ENCODE data around the gene SYNDIG1. TPM values are rescaled to one million over a fixed set of nuclear protein-coding genes. Genes with fewer than 3 reads are reported as not detected.

The SYNDIG1 gene
- total RNA-seq, 1 donor from 2014 or later = 5.6 TPM

- Mint-ChIP-seq H3K27ac (ENCODE audit: unreplicated experiment) (no peak overlapping the region), H3K9me3 (ENCODE audit: low read depth) (peaks cover 4% of the 10 kb centered on the region), H3K36me3 (ENCODE audit: low read depth) (peaks cover 3% of the 10 kb centered on the region), H3K4me1 (ENCODE audit: low read depth) (no peaks in the 10 kb centered on the region), H3K27me3 (ENCODE audit: low read depth) (no peaks in the 10 kb centered on the region), H3K4me3 (ENCODE audit: unreplicated experiment) (no peak overlapping the region)
- TF ChIP-seq, protein P1, sequence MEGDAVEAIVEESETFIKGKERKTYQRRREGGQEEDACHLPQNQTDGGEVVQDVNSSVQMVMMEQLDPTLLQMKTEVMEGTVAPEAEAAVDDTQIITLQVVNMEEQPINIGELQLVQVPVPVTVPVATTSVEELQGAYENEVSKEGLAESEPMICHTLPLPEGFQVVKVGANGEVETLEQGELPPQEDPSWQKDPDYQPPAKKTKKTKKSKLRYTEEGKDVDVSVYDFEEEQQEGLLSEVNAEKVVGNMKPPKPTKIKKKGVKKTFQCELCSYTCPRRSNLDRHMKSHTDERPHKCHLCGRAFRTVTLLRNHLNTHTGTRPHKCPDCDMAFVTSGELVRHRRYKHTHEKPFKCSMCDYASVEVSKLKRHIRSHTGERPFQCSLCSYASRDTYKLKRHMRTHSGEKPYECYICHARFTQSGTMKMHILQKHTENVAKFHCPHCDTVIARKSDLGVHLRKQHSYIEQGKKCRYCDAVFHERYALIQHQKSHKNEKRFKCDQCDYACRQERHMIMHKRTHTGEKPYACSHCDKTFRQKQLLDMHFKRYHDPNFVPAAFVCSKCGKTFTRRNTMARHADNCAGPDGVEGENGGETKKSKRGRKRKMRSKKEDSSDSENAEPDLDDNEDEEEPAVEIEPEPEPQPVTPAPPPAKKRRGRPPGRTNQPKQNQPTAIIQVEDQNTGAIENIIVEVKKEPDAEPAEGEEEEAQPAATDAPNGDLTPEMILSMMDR (IDR thresholded peaks at IDR 0.05) = no peak
- DNase-seq (ENCODE audit: low spot score) = no peak
These were observed 78.5 kb downstream of the SYNDIG1 start for GRCh38 chr20:24547967-24548366.

- Mint-ChIP-seq H3K4me1 (ENCODE audit: low read depth) (peaks cover 3% of the 10 kb centered on the region), H3K27me3 (ENCODE audit: low read depth) (peaks cover 3% of the 10 kb centered on the region), H3K27ac (ENCODE audit: unreplicated experiment) (no peak overlapping the region), H3K9me3 (ENCODE audit: low read depth) (peaks cover 22% of the 10 kb centered on the region), H3K4me3 (ENCODE audit: unreplicated experiment) (no peak overlapping the region), H3K36me3 (ENCODE audit: low read depth) (peaks cover 4% of the 10 kb centered on the region)
- TF ChIP-seq, protein P1 (IDR thresholded peaks at IDR 0.05) = no peak
- no peak for DNase-seq (ENCODE audit: low spot score)
These were observed 89.8 kb downstream of the SYNDIG1 start for GRCh38 chr20:24559114-24559732.

DNA sequence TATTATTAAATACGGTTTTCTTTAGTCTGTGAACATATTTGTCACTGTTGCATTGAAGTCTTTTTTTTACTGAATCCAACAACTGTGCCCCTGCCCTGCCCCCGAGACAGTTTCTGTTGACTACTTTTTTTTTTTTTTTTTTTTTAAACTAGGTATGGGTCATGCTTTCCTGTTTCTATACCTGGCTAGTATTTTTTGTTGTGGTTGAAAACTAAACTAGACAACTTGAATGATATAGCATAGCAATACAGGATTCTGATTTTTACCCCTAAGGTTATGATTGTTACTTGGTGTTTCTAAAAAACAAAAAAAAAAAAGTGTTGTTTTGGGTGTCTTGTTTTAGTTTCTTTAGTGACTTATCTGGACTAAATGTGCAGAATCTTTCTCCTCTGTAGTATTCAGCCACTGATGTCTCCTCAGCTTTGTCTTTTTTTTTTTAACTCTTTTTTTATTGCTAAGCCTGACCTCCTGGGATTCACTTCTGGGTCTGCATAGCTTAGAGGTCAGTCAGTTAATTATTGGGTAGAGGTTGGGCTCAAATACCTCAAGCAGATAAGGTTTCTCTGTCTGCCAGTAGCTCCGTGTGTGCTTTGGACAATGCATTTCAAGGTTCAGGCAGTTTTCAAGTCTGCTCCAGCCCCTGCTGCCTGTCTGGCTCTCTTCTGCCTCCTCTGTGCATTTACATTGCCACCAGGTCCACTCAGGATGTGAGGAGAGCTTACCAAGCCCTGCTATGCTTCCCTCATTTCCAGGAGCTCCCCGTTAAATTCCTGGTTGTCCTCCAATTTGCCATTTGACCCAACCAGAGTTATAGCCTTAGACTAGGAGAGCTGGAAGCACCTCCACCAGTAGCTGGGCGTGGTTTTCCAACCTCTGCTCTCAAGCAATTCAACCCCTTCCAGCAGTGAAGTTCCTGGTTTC lies 91.4 kb downstream of the SYNDIG1 start:
- DNase-seq (ENCODE audit: low spot score) = no peak
- H3K4me3 Mint-ChIP-seq (ENCODE audit: unreplicated experiment) = no peak overlapping the region
- H3K9me3 Mint-ChIP-seq (ENCODE audit: low read depth) = peaks cover 25% of the 10 kb centered on the region
- TF ChIP-seq, protein P1 (IDR thresholded peaks at IDR 0.05) = no peak
- H3K27ac Mint-ChIP-seq (ENCODE audit: unreplicated experiment) = peak overlapping the region; percentile 41
- peaks cover 3% of the 10 kb centered on the region for H3K27me3 Mint-ChIP-seq (ENCODE audit: low read depth)
- H3K36me3 Mint-ChIP-seq (ENCODE audit: low read depth) = peaks cover 9% of the 10 kb centered on the region
- peaks cover 3% of the 10 kb centered on the region for H3K4me1 Mint-ChIP-seq (ENCODE audit: low read depth)

GRCh38 chr20:24565835-24566351 lies 96.5 kb downstream of the SYNDIG1 start:
- peaks cover 9% of the 10 kb centered on the region for H3K36me3 Mint-ChIP-seq (ENCODE audit: low read depth)
- no peak overlapping the region for H3K4me3 Mint-ChIP-seq (ENCODE audit: unreplicated experiment)
- peaks cover 17% of the 10 kb centered on the region for H3K9me3 Mint-ChIP-seq (ENCODE audit: low read depth)
- peaks cover 5% of the 10 kb centered on the region for H3K4me1 Mint-ChIP-seq (ENCODE audit: low read depth)
- no peak overlapping the region for H3K27ac Mint-ChIP-seq (ENCODE audit: unreplicated experiment)
- TF ChIP-seq, protein P1 (IDR thresholded peaks at IDR 0.05) = no peak
- no peak for DNase-seq (ENCODE audit: low spot score)
- H3K27me3 Mint-ChIP-seq (ENCODE audit: low read depth) = no peaks in the 10 kb centered on the region

- Mint-ChIP-seq H3K4me1 (ENCODE audit: low read depth) (peaks cover 9% of the 10 kb centered on the region), H3K9me3 (ENCODE audit: low read depth) (peaks cover 17% of the 10 kb centered on the region), H3K36me3 (ENCODE audit: low read depth) (peaks cover 9% of the 10 kb centered on the region), H3K27me3 (ENCODE audit: low read depth) (no peaks in the 10 kb centered on the region), H3K4me3 (ENCODE audit: unreplicated experiment) (no peak overlapping the region), H3K27ac (ENCODE audit: unreplicated experiment) (no peak overlapping the region)
- DNase-seq (ENCODE audit: low spot score) = no peak
- TF ChIP-seq, protein P1 (IDR thresholded peaks at IDR 0.05) = no peak
These were observed 97.2 kb downstream of the SYNDIG1 start for GRCh38 chr20:24566656-24567055.
